SK-N-SH treated with all-trans-retinoic acid at 6 μM for 48 hours (cell line): ENCODE data around the gene MAP1B.

Experiments
- ATAC-seq: fragments of 200-7000 bp; cut with Tn5 transposase; 3 replicates; pipeline ENCODE4 v1.9.1; 2020; ENCODE audit warnings: mild to moderate bottlenecking, moderate library complexity
- ARNTL ChIP-seq: fragments of 450-650 bp; formaldehyde crosslinking; IDR thresholded peaks from 2 replicates; pipeline ENCODE4 v1.5.0; 2020; ENCODE audit warnings: low read depth, mild to moderate bottlenecking, moderate library complexity, borderline replicate concordance
- BACH2 ChIP-seq: fragments of 250-450 bp; sonication (Bioruptor Pico); IDR thresholded peaks from 2 replicates; pipeline ENCODE4 v1.9.0; 2021; ENCODE audit warnings: mild to moderate bottlenecking, borderline replicate concordance
- ESRRG ChIP-seq: fragments of 250-450 bp; sonication (Bioruptor Pico); IDR thresholded peaks from 2 replicates; pipeline ENCODE4 v1.6.1; 2021; ENCODE audit warnings: mild to moderate bottlenecking
- GLIS3 ChIP-seq: fragments of 250-450 bp; sonication (Bioruptor Pico); IDR thresholded peaks from 2 replicates; pipeline ENCODE4 v1.5.0; 2020; ENCODE audit warnings: mild to moderate bottlenecking, moderate library complexity
- ISL1 ChIP-seq: fragments of 250-450 bp; sonication (Bioruptor Pico); IDR thresholded peaks from 2 replicates; pipeline ENCODE4 v2.1.2; 2022; ENCODE audit warnings: mild to moderate bottlenecking, moderate library complexity
- OSR1 ChIP-seq: fragments of 250-450 bp; sonication (Bioruptor Pico); IDR thresholded peaks from 2 replicates; pipeline ENCODE4 v1.8.0; 2022; ENCODE audit warnings: moderate library complexity, mild to moderate bottlenecking, inconsistent platforms
- PPARA ChIP-seq: fragments of 250-450 bp; sonication (Bioruptor Pico); IDR thresholded peaks from 2 replicates; pipeline ENCODE4 v1.5.0; 2020; ENCODE audit warnings: mild to moderate bottlenecking, borderline replicate concordance
- SNAI2 ChIP-seq: fragments of 250-450 bp; sonication (Bioruptor Pico); IDR thresholded peaks from 2 replicates; pipeline ENCODE4 v1.5.0; 2020; ENCODE audit warnings: mild to moderate bottlenecking, moderate library complexity
- TCF4 ChIP-seq: fragments of 250-450 bp; sonication (Bioruptor Pico); IDR thresholded peaks from 2 replicates; pipeline ENCODE4 v1.8.0; 2021; ENCODE audit warnings: mild to moderate bottlenecking, moderate library complexity, borderline replicate concordance
- TOX ChIP-seq: fragments of 250-450 bp; sonication (Bioruptor Pico); IDR thresholded peaks from 2 replicates; pipeline ENCODE4 v1.8.0; 2021; ENCODE audit warnings: mild to moderate bottlenecking, moderate library complexity, borderline replicate concordance
- ZC3H10 ChIP-seq: fragments of 250-450 bp; sonication (Bioruptor Pico); IDR thresholded peaks from 2 replicates; pipeline ENCODE4 v1.5.1; 2021; ENCODE audit warnings: mild to moderate bottlenecking, moderate library complexity
- ZFP3 ChIP-seq: fragments of 250-450 bp; sonication (Bioruptor Pico); IDR thresholded peaks from 2 replicates; pipeline ENCODE4 v1.5.0; 2020; ENCODE audit warnings: mild to moderate bottlenecking, moderate library complexity
- ZFP30 ChIP-seq: fragments of 450-650 bp; formaldehyde crosslinking; IDR thresholded peaks from 2 replicates; pipeline ENCODE4 v1.5.0; 2022; ENCODE audit warnings: mild to moderate bottlenecking, moderate library complexity
- ZNF565 ChIP-seq: fragments of 450-650 bp; formaldehyde crosslinking; conservative IDR thresholded peaks from 2 replicates; pipeline ENCODE4 v1.5.0; 2020; ENCODE audit warnings: low read depth, mild to moderate bottlenecking, moderate library complexity
- ZNF70 ChIP-seq: fragments of 450-650 bp; formaldehyde crosslinking; IDR thresholded peaks from 2 replicates; pipeline ENCODE4 v1.5.0; 2020; ENCODE audit warnings: mild to moderate bottlenecking, moderate library complexity
- TF ChIP-seq, protein P1 (sequence below): fragments of 250-450 bp; sonication (Bioruptor Pico); IDR thresholded peaks from 2 replicates; pipeline ENCODE4 v1.5.1; 2020; ENCODE audit warnings: low read depth, mild to moderate bottlenecking, moderate library complexity
- TF ChIP-seq, protein P2 (sequence below): fragments of 250-450 bp; sonication (Bioruptor Pico); IDR thresholded peaks from 2 replicates; pipeline ENCODE4 v1.8.0; 2020; ENCODE audit warnings: mild to moderate bottlenecking, moderate library complexity, borderline replicate concordance
- TF ChIP-seq, protein P3 (sequence below): fragments of 250-450 bp; sonication (Bioruptor Pico); IDR thresholded peaks from 2 replicates; pipeline ENCODE4 v1.5.0; 2020; ENCODE audit warnings: mild to moderate bottlenecking, moderate library complexity
- TF ChIP-seq, protein P4 (sequence below): fragments of 250-450 bp; sonication (Bioruptor Pico); IDR thresholded peaks from 2 replicates; pipeline ENCODE4 v1.8.0; 2021; ENCODE audit warnings: low read depth, mild to moderate bottlenecking, moderate library complexity, borderline replicate concordance

MAP1B gene

DNA sequence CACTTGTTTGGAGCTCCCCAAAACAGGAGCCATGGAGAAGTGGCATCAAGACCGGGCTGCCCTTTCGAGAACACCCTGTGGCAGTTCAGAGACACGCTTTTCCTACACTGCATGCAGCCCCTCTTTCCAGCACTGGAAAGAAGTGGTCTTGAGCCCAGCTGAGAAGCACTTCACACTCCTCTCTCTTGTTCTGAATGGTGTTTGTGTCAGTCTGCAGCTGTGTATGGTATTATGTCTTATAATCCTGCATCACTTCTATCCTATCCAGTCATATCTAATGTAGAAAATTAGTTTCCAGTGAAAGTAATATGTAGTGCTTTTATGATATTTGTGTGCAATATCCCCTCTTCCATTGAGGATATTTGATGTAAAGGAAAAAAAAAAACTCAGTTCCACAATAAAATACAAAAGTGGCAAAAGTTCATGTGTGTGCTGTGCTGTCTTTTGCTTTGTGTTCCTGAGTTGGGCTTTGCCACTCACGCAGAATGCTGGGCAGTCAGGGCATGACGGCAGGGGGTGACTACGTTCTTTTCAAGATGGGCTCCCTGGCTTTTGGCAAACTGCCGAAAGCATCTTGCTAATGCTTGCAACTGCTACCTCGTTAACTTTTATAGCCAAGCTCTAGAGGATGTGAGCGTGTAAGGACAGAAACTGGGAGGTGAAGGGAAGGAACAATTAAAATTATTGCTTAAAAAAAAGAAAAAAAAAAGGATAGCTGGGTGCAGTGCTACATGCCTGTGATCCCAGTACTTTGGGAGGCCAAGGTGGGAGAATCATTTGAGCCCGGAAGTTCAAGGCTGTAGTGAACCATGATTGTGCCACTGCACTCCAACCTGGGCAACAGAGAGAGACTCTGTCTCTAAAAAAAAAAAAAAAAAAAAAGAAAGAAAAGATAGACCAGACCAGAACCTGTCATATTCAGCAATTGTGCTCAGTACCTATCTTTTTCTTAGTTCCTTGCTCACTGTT, 102.2 kb downstream of the MAP1B start:
- no peak for ATAC-seq
- TF ChIP-seq TCF4 (CRISPR knock-in tag) (no peak), ZC3H10 (no peak), ARNTL (CRISPR knock-in tag) (no peak), ISL1 (CRISPR knock-in tag) (no peak), ZNF70 (CRISPR knock-in tag) (no peak), PPARA (CRISPR knock-in tag) (no peak), BACH2 (no peak), SNAI2 (CRISPR knock-in tag) (no peak), OSR1 (CRISPR knock-in tag) (no peak)
- TF ChIP-seq, protein P1, sequence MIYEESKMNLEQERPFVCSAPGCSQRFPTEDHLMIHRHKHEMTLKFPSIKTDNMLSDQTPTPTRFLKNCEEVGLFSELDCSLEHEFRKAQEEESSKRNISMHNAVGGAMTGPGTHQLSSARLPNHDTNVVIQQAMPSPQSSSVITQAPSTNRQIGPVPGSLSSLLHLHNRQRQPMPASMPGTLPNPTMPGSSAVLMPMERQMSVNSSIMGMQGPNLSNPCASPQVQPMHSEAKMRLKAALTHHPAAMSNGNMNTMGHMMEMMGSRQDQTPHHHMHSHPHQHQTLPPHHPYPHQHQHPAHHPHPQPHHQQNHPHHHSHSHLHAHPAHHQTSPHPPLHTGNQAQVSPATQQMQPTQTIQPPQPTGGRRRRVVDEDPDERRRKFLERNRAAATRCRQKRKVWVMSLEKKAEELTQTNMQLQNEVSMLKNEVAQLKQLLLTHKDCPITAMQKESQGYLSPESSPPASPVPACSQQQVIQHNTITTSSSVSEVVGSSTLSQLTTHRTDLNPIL = no peak
- TF ChIP-seq, protein P2, sequence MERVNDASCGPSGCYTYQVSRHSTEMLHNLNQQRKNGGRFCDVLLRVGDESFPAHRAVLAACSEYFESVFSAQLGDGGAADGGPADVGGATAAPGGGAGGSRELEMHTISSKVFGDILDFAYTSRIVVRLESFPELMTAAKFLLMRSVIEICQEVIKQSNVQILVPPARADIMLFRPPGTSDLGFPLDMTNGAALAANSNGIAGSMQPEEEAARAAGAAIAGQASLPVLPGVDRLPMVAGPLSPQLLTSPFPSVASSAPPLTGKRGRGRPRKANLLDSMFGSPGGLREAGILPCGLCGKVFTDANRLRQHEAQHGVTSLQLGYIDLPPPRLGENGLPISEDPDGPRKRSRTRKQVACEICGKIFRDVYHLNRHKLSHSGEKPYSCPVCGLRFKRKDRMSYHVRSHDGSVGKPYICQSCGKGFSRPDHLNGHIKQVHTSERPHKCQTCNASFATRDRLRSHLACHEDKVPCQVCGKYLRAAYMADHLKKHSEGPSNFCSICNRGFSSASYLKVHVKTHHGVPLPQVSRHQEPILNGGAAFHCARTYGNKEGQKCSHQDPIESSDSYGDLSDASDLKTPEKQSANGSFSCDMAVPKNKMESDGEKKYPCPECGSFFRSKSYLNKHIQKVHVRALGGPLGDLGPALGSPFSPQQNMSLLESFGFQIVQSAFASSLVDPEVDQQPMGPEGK = no peak

DNA sequence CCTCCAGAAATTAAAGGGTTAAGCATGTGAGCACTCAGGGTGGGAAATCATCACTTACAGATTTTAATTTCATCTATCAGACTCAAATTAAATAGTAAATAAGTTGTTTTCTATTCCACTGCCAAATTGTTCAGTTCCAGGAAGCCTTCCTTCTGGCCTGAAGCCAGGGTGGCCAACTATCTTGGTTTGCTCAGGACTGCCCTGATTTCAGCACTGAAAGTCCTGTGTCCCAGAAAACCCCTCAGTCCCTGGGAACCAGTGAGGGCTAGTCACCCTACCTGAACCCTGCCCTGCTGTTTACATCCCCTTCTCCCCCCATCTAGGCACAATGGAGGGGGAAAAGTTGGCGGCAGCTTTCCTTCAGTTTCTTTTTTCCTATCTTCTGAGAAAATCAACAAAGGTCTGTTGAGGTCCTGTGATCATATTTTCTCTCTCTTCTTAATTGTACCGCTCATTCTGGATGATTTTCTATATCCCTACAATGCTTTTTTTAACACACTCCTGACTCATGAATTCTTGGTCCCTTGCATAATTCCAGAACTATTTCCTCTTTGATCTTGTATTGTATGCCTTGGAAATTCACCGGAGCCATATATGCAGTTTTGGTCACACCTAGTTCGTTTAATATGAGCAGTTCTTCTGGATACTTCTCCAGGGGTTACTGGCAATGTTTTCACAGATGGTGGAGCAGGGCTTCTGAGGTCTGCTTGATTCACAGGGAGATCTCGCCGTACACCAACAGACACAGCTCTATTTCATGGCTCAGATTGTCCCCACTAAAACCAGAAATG, 103.8 kb downstream of the MAP1B start:
- TF ChIP-seq, protein P2 = 0 out of 2 replicates have a peak, but pooled peaks have one; percentile 21
- TF ChIP-seq TOX = no peak
- peak; percentile 36 for ATAC-seq

DNA sequence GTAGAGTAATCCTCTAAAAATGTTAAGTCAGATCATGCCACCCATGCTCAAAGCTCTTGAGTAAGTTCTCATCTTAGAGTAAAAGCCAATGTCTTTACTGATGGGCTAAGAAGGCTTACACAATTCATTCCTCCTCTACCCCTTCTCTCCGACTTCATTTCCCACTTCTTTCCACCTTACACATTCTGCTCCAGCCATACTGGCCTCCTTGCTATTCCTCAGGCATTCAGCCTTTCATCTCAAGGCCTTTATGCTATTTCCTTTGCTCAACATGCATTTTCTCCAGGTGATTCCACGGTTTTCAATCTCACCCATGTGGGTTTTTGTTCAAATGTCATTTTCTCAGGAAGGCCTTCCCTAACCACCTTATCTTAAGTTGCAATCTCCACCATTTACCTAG, 104.9 kb downstream of the MAP1B start:
- no peak for TF ChIP-seq ZC3H10
- TF ChIP-seq ISL1 (CRISPR knock-in tag) = no peak
- TF ChIP-seq ZFP3 = no peak
- TF ChIP-seq, protein P2 = no peak
- TF ChIP-seq, protein P1 = no peak
- no peak for TF ChIP-seq GLIS3 (CRISPR knock-in tag)
- TF ChIP-seq ZNF565 (CRISPR knock-in tag) = no peak
- TF ChIP-seq, protein P3, sequence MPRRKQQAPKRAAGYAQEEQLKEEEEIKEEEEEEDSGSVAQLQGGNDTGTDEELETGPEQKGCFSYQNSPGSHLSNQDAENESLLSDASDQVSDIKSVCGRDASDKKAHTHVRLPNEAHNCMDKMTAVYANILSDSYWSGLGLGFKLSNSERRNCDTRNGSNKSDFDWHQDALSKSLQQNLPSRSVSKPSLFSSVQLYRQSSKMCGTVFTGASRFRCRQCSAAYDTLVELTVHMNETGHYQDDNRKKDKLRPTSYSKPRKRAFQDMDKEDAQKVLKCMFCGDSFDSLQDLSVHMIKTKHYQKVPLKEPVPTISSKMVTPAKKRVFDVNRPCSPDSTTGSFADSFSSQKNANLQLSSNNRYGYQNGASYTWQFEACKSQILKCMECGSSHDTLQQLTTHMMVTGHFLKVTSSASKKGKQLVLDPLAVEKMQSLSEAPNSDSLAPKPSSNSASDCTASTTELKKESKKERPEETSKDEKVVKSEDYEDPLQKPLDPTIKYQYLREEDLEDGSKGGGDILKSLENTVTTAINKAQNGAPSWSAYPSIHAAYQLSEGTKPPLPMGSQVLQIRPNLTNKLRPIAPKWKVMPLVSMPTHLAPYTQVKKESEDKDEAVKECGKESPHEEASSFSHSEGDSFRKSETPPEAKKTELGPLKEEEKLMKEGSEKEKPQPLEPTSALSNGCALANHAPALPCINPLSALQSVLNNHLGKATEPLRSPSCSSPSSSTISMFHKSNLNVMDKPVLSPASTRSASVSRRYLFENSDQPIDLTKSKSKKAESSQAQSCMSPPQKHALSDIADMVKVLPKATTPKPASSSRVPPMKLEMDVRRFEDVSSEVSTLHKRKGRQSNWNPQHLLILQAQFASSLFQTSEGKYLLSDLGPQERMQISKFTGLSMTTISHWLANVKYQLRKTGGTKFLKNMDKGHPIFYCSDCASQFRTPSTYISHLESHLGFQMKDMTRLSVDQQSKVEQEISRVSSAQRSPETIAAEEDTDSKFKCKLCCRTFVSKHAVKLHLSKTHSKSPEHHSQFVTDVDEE (CRISPR knock-in tag) = no peak
- TF ChIP-seq, protein P4, sequence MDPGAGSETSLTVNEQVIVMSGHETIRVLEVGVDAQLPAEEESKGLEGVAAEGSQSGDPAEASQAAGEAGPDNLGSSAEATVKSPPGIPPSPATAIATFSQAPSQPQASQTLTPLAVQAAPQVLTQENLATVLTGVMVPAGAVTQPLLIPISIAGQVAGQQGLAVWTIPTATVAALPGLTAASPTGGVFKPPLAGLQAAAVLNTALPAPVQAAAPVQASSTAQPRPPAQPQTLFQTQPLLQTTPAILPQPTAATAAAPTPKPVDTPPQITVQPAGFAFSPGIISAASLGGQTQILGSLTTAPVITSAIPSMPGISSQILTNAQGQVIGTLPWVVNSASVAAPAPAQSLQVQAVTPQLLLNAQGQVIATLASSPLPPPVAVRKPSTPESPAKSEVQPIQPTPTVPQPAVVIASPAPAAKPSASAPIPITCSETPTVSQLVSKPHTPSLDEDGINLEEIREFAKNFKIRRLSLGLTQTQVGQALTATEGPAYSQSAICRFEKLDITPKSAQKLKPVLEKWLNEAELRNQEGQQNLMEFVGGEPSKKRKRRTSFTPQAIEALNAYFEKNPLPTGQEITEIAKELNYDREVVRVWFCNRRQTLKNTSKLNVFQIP (CRISPR knock-in tag) = no peak
- TF ChIP-seq ESRRG (CRISPR knock-in tag) = no peak
- TF ChIP-seq OSR1 (CRISPR knock-in tag) = no peak
- TF ChIP-seq TOX = no peak
- TF ChIP-seq ZFP30 = no peak
- TF ChIP-seq BACH2 = no peak
- ATAC-seq = no peak
